GM12878 (cell line): Measurements from ENCODE around the gene DNPEP. TPM values are rescaled to one million over a fixed set of nuclear protein-coding genes. Genes with fewer than 3 reads are reported as not detected.

Experiments
- ATAC-seq: fragments of 200-7000 bp; cut with Tn5 transposase; 3 replicates; pipeline ENCODE4 v1.9.1; 2020; ENCODE audit warnings: mild to moderate bottlenecking, moderate library complexity
- BruUV-seq: library from RNA; stranded (reverse); fragments of 400-500 nt; replicated peaks from 2 replicates; lab custom pipeline; 2021; lab: Mats Ljungman, UMichigan
- CTCF ChIA-PET: fragments of 300-600 bp; sonication (Branson Sonifier 250); formaldehyde crosslinking; extraction: SDS; loops from one replicate; lab custom pipeline; 2021; ENCODE audit warnings: inconsistent platforms; lab: Yijun Ruan, JAX
- POLR2A ChIA-PET: fragments of 350-600 bp; formaldehyde crosslinking; extraction: SDS; loops from one replicate; lab custom pipeline; 2021; ENCODE audit warnings: inconsistent platforms; lab: Charles Lee
- RAD21 ChIA-PET: fragments of 300-600 bp; sonication (Branson Sonifier 250); formaldehyde crosslinking; loops from one replicate; lab custom pipeline; 2023; ENCODE audit warnings: antibody characterized with exemption; ENCODE audit not compliant: unreplicated experiment; lab: Charles Lee
- SMC1A ChIA-PET: fragments of 300-600 bp; sonication (Branson Sonifier 250); formaldehyde crosslinking; loops from one replicate; lab custom pipeline; 2023; ENCODE audit not compliant: unreplicated experiment, uncharacterized antibody; lab: Charles Lee
- DNase-seq: peaks from one replicate; pipeline ENCODE4 v3.0.0-alpha.2; 2011; ENCODE audit warnings: low read depth, low spot score
- FAIRE-seq: peaks from 3 replicates; lab custom pipeline; 2011; peaks lifted over from hg19 to GRCh38; lab: Jason Lieb, UNC
- H2AFZ ChIP-seq: 2 replicates; pipeline ENCODE4 v1.6.0; 2011; ENCODE audit warnings: low read depth, low read length, control low read depth; ENCODE audit not compliant: control insufficient read depth
- H3K27ac ChIP-seq: 2 replicates; pipeline ENCODE4 v1.5.1; 2011; ENCODE audit warnings: control low read depth; ENCODE audit not compliant: control insufficient read depth, insufficient read depth
- H3K27me3 ChIP-seq, 2 experiments: replicated peaks in 1 of 2; 2 replicates each; pipeline versions ENCODE4 v1.6.0 to v1.6.1; 2011; ENCODE audit warnings: low read length in 1 of 2; ENCODE audit not compliant: control insufficient read depth in 2 of 2, insufficient read depth in 2 of 2
- H3K36me3 ChIP-seq, 2 experiments: 2 replicates each; pipeline ENCODE4 v1.5.1; 2011; ENCODE audit warnings: low read length in 1 of 2; ENCODE audit not compliant: control insufficient read depth in 2 of 2, insufficient read depth in 2 of 2
- H3K4me1 ChIP-seq: 2 replicates; pipeline ENCODE4 v1.6.1; 2011; ENCODE audit warnings: mild to moderate bottlenecking, low read length, moderate library complexity, mixed read lengths; ENCODE audit not compliant: control insufficient read depth, insufficient read depth
- H3K4me2 ChIP-seq: 2 replicates; pipeline ENCODE4 v1.6.0; 2011; ENCODE audit warnings: control low read depth; ENCODE audit not compliant: control insufficient read depth, insufficient read depth
- H3K4me3 ChIP-seq: fragments of 200-600 bp; sonication (generic); 2 replicates; pipeline ENCODE4 v1.5.1; 2016
- H3K79me2 ChIP-seq: 2 replicates; pipeline ENCODE4 v1.6.0; 2011; ENCODE audit warnings: low read length; ENCODE audit not compliant: control insufficient read depth, insufficient read depth
- H3K9ac ChIP-seq: 2 replicates; pipeline ENCODE4 v1.8.0; 2011; ENCODE audit warnings: low read length, control low read depth, mixed read lengths; ENCODE audit not compliant: control insufficient read depth, insufficient read depth
- H3K9me3 ChIP-seq: replicated peaks from 3 replicates; pipeline ENCODE4 v1.5.1; 2011; ENCODE audit warnings: mild to moderate bottlenecking, low read length; ENCODE audit not compliant: control insufficient read depth, insufficient read depth
- H4K20me1 ChIP-seq: 2 replicates; pipeline ENCODE4 v1.6.0; 2011; ENCODE audit not compliant: control insufficient read depth, insufficient read depth
- BRCA1 ChIP-seq: IDR thresholded peaks from 2 replicates; pipeline ENCODE4 v1.6.1; 2011; ENCODE audit warnings: low read depth, low read length, improper control_type of control experiment
- CBX3 ChIP-seq: fragments of 200-600 bp; sonication (generic); IDR thresholded peaks from 2 replicates; pipeline ENCODE4 v1.6.1; 2016; ENCODE audit warnings: low read depth, borderline replicate concordance
- CEBPZ ChIP-seq: fragments of 150-350 bp; IDR thresholded peaks from 2 replicates; pipeline ENCODE4 v1.6.1; 2016; ENCODE audit warnings: low read depth, low read length
- CREB1 ChIP-seq: IDR thresholded peaks from 2 replicates; pipeline ENCODE4 v1.6.1; 2012; ENCODE audit warnings: low read depth, mild to moderate bottlenecking, inconsistent platforms
- PML ChIP-seq: IDR thresholded peaks from 2 replicates; pipeline ENCODE4 v1.6.1; 2012; ENCODE audit warnings: low read length, inconsistent platforms
- RELB ChIP-seq: fragments of 450-650 bp; IDR thresholded peaks from 2 replicates; pipeline ENCODE4 v1.6.1; 2017; ENCODE audit warnings: low read depth, mild to moderate bottlenecking, moderate library complexity
- SREBF1 ChIP-seq: IDR thresholded peaks from 2 replicates; pipeline ENCODE4 v1.6.1; 2012; ENCODE audit warnings: mild to moderate bottlenecking, low read length
- in situ Hi-C: fragments of 300-500 bp; cut with MboI; formaldehyde crosslinking; loops from 9 replicates; pipeline ENCODE4 v1.14.3; 2018; ENCODE audit warnings: mixed read lengths
- intact Hi-C: fragments of 100-400 bp; cut with micrococcal nuclease; formaldehyde crosslinking; loops from one replicate; pipeline ENCODE4 v1.14.2; 2022; ENCODE audit not compliant: unreplicated experiment
- polyA plus RNA-seq, 11 experiments: library from polyadenylated mRNA; depleted of rRNA in 4 of 11; unstranded in 6 of 11; stranded (reverse) in 5 of 11; fragments of >200 nt; fragmentation: Nextera tagmentation in 4 of 11; fragmentation: Illumina TruSeq in 1 of 11; extraction: Ambion mirVana in 4 of 11; extraction: Trizol in 1 of 11; gene quantifications; 1 replicate in 1 of 11; 2 replicates in 10 of 11; pipeline versions ENCODE4 v1.2.1 to v1.2.3, GENCODE V29; 2011 to 2016; ENCODE audit warnings: inconsistent platforms in 2 of 11, missing spikeins in 2 of 11, low read depth in 1 of 11
- total RNA-seq, 4 experiments: library from RNA; depleted of rRNA in 3 of 4; stranded (reverse); fragments of >200 nt in 3 of 4; fragmentation: Illumina TruSeq in 1 of 4; extraction: Trizol in 1 of 4; gene quantifications; 2 replicates each; pipeline versions ENCODE4 v1.2.1 to v1.2.3, GENCODE V29; 2013 to 2021

Gene DNPEP
- total and polyA plus RNA-seq, 10 of the 15 experiments (the other 5 are each of a cell fraction or from before 2014, with no cell fraction given): 33.1 to 82.0 (median 64.1) TPM

- in situ Hi-C loops: no loop called here
- ATAC-seq (no peak), FAIRE-seq (no peak)
- H3K9ac ChIP-seq: no peak overlapping the region
- H3K27ac ChIP-seq: no peak overlapping the region
- SMC1A ChIA-PET: interaction anchor here (1.2 kb wide), 1 partner anchor 101 kb away, joined by 4 read pairs; no protein-coding TSS in a partner anchor
- no peak overlapping the region for H3K4me2 ChIP-seq
- H3K4me1 ChIP-seq: no peaks in the 10 kb centered on the region
- H3K79me2 ChIP-seq: no peaks in the 10 kb centered on the region
- POLR2A ChIA-PET: no interaction called here
- H3K4me3 ChIP-seq: no peak overlapping the region
- CTCF ChIA-PET: no interaction called here
- TF ChIP-seq CEBPZ (no peak), CBX3 (no peak), PML (no peak), CREB1 (no peak), RELB (no peak), BRCA1 (no peak), SREBF1 (no peak)
- TF ChIP-seq, all 136 proteins: peak for 0
- Histone ChIP-seq H3K36me3 (no peaks in the 10 kb centered on the region), H2AFZ (no peak overlapping the region), H3K9me3 (no peaks in the 10 kb centered on the region), H3K27me3 (no peaks in the 10 kb centered on the region), H4K20me1 (no peaks in the 10 kb centered on the region)
- no TSS peak for BruUV-seq
- DNase-seq: no peak
- intact Hi-C loops: no loop called here
- RAD21 ChIA-PET: no interaction called here
These were observed 40.8 kb upstream of the DNPEP start for GRCh38 chr2:219428469-219428868.
